ENCODE measurements around the gene LDLRAD3. TPM values are rescaled to one million over a fixed set of nuclear protein-coding genes. Genes with fewer than 3 reads are reported as not detected.

LDLRAD3 gene
- polyA plus RNA-seq, 3 donors: 7.3 to 14.1 (median 10.4) TPM

DNA sequence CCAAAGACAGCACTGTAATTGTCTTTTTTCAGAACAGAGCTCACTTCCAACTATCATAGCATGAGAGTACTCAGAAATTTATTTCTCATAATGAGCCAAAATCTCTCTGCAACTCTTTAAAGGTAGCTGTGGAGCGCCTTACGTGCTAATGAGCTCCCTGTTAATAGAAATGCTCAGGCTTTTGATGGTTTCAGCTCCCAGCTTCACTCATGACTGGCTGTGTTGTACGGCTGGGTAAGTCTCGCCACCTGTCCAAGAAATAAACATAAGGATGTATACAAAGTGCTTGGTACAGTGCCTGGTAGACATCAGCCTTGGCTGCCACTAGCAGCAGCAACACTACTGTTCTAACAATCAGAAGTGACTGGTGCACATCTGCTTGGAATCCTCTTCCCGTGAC, 109.4 kb downstream of the LDLRAD3 start:
- no peak overlapping the region for H3K4me3 Mint-ChIP-seq
- H3K9me3 Mint-ChIP-seq: peaks cover 0 to 4% (median 0%) of the 10 kb centered on the region in 7 donors
- H3K9ac ChIP-seq (ENCODE audit: insufficient read depth, low read length, poor library complexity, severe bottlenecking): no peak overlapping the region
- H2AFZ ChIP-seq (ENCODE audit: insufficient read depth, low read depth, low read length, poor library complexity, severe bottlenecking): no peak overlapping the region
- H3K79me2 ChIP-seq (ENCODE audit: insufficient read depth, low read length): no peaks in the 10 kb centered on the region
- intact Hi-C loops (cut with micrococcal nuclease): no loop called here
- H3K4me1 Mint-ChIP-seq: peaks cover 10% of the 10 kb centered on the region
- no peak overlapping the region for H3K4me2 ChIP-seq (replicated peaks; ENCODE audit: extremely low read depth, low read length, poor library complexity, severe bottlenecking)
- H3K27me3 ChIP-seq (ENCODE audit: control insufficient read depth in 2 of 2, insufficient read depth in 2 of 2, low read length in 2 of 2): no peaks in the 10 kb centered on the region
- peaks cover 3% of the 10 kb centered on the region for H4K20me1 ChIP-seq (ENCODE audit: insufficient read depth, low read length)
- H3K36me3 ChIP-seq (replicated peaks in 1 of 2; ENCODE audit: control insufficient read depth in 1 of 2, insufficient read depth in 2 of 2, low read length in 2 of 2): no peaks in the 10 kb centered on the region
- peaks cover 0 to 2% (median 1%) of the 10 kb centered on the region in 3 donors for H3K27me3 Mint-ChIP-seq (ENCODE audit: low read depth in 3 of 3)
- H3K9me3 ChIP-seq (replicated peaks in 1 of 2; ENCODE audit: control insufficient read depth in 1 of 2, insufficient read depth in 1 of 2, low read length in 2 of 2): no peaks in the 10 kb centered on the region
- H3K4me1 ChIP-seq (ENCODE audit: control insufficient read depth in 1 of 2, insufficient read depth in 2 of 2, low read length in 2 of 2): no peaks in the 10 kb centered on the region
- TF ChIP-seq, protein P1, sequence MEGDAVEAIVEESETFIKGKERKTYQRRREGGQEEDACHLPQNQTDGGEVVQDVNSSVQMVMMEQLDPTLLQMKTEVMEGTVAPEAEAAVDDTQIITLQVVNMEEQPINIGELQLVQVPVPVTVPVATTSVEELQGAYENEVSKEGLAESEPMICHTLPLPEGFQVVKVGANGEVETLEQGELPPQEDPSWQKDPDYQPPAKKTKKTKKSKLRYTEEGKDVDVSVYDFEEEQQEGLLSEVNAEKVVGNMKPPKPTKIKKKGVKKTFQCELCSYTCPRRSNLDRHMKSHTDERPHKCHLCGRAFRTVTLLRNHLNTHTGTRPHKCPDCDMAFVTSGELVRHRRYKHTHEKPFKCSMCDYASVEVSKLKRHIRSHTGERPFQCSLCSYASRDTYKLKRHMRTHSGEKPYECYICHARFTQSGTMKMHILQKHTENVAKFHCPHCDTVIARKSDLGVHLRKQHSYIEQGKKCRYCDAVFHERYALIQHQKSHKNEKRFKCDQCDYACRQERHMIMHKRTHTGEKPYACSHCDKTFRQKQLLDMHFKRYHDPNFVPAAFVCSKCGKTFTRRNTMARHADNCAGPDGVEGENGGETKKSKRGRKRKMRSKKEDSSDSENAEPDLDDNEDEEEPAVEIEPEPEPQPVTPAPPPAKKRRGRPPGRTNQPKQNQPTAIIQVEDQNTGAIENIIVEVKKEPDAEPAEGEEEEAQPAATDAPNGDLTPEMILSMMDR (IDR thresholded peaks at IDR 0.05): no peak
- no peak overlapping the region for H3K4me3 ChIP-seq (replicated peaks in 1 of 3; ENCODE audit: low read depth in 2 of 3, low read length in 3 of 3)
- peak overlapping the region in 1 of 7 donors; percentile 35 for H3K27ac Mint-ChIP-seq
- no peak overlapping the region for H3K27ac ChIP-seq (ENCODE audit: low read depth in 1 of 2, low read length in 2 of 2)
- no peak for DNase-seq
- 95% methylated on average over 4 of the region's 5 CpGs for WGBS (ENCODE audit: insufficient coverage)
- H3K36me3 Mint-ChIP-seq: peaks cover 5 to 6% of the 10 kb centered on the region in 2 donors

DNA sequence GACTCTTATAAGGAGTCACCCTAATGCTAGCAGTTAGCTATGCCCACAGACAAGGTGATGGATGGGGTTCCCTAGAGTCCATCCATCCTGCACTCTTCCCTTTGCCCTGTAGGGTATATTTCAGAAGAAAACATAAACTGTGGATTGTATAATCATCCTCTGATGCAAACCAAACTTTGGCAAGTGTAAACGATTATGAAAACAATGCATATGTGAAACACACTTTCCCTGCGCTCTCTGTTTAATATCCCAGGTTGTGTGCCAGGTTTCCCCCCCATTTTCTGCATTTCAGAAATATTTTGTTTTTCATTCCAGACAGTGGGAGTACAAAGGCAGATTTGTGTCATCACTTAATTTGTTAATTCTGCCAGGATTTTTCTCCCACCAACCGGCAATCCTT, 110.0 kb downstream of the LDLRAD3 start:
- H3K27me3 ChIP-seq (ENCODE audit: control insufficient read depth in 2 of 2, insufficient read depth in 2 of 2, low read length in 2 of 2): no peaks in the 10 kb centered on the region
- H3K4me1 ChIP-seq (ENCODE audit: control insufficient read depth in 1 of 2, insufficient read depth in 2 of 2, low read length in 2 of 2): no peaks in the 10 kb centered on the region
- no peaks in the 10 kb centered on the region for H3K36me3 ChIP-seq (replicated peaks in 1 of 2; ENCODE audit: control insufficient read depth in 1 of 2, insufficient read depth in 2 of 2, low read length in 2 of 2)
- 100% methylated on average over 2 of the region's 3 CpGs for WGBS (ENCODE audit: insufficient coverage)
- TF ChIP-seq, protein P1 (IDR thresholded peaks at IDR 0.05): no peak
- Mint-ChIP-seq H3K36me3 (peaks cover 5 to 6% of the 10 kb centered on the region in 2 donors), H3K27me3 (ENCODE audit: low read depth in 3 of 3) (peaks cover 1 to 2% (median 1%) of the 10 kb centered on the region in 3 donors), H3K27ac (no peak overlapping the region), H3K4me1 (peaks cover 10% of the 10 kb centered on the region), H3K4me3 (no peak overlapping the region), H3K9me3 (peaks cover 0 to 4% (median 0%) of the 10 kb centered on the region in 7 donors)
- no peak overlapping the region for H3K27ac ChIP-seq (ENCODE audit: low read depth in 1 of 2, low read length in 2 of 2)
- intact Hi-C loops (cut with micrococcal nuclease): no loop called here
- peaks cover 3% of the 10 kb centered on the region for H4K20me1 ChIP-seq (ENCODE audit: insufficient read depth, low read length)
- H3K9ac ChIP-seq (ENCODE audit: insufficient read depth, low read length, poor library complexity, severe bottlenecking): no peak overlapping the region
- no peak for DNase-seq
- no peak overlapping the region for H3K4me2 ChIP-seq (replicated peaks; ENCODE audit: extremely low read depth, low read length, poor library complexity, severe bottlenecking)
- no peaks in the 10 kb centered on the region for H3K9me3 ChIP-seq (replicated peaks in 1 of 2; ENCODE audit: control insufficient read depth in 1 of 2, insufficient read depth in 1 of 2, low read length in 2 of 2)
- H2AFZ ChIP-seq (ENCODE audit: insufficient read depth, low read depth, low read length, poor library complexity, severe bottlenecking): no peak overlapping the region
- H3K4me3 ChIP-seq (replicated peaks in 1 of 3; ENCODE audit: low read depth in 2 of 3, low read length in 3 of 3): no peak overlapping the region
- no peaks in the 10 kb centered on the region for H3K79me2 ChIP-seq (ENCODE audit: insufficient read depth, low read length)
